Esophagus squamous epithelium (tissue), 4 donors: ENCODE measurements around the gene LPO.

ENCODE experiments used
- CTCF ChIP-seq, 6 experiments: fragments of 450-650 bp in 4 of 6; fragments of 200-600 bp in 2 of 6; sonication (generic) in 2 of 6; IDR thresholded peaks; one replicate each; pipeline ENCODE4 v1.5.1; 2016 to 2019; ENCODE audit warnings: antibody characterized with exemption in 6 of 6, mild to moderate bottlenecking in 4 of 6, moderate library complexity in 4 of 6
- POLR2A ChIP-seq, 4 donors: fragments of 450-650 bp; IDR thresholded peaks; one replicate each; pipeline ENCODE4 v1.6.1; 2017; ENCODE audit warnings: antibody characterized with exemption in 4 of 4, mild to moderate bottlenecking in 4 of 4, moderate library complexity in 3 of 4

- TF ChIP-seq POLR2A (IDR thresholded peaks at IDR 0.05) (no peak), CTCF (IDR thresholded peaks at IDR 0.05) (peak; percentile 76 to 91 (median 84))
These were observed 11.1 kb downstream of the LPO start for GRCh38 chr17:58249270-58250133.
